BE2C (cell line): Measurements from ENCODE around the gene DIS3L2.

Experiments used
- DNase-seq: peaks from one replicate; pipeline ENCODE4 v3.0.0-alpha.2; 2020
- H3K27me3 ChIP-seq: fragments of 250-450 bp; sonication (Bioruptor Pico); 2 replicates; pipeline ENCODE4 v1.5.1; 2020; ENCODE audit warnings: mild to moderate bottlenecking
- H3K36me3 ChIP-seq: fragments of 250-450 bp; sonication (Bioruptor Pico); 2 replicates; pipeline ENCODE4 v1.5.1; 2020; ENCODE audit warnings: mild to moderate bottlenecking
- H3K4me1 ChIP-seq: fragments of 250-450 bp; sonication (Bioruptor Pico); 2 replicates; pipeline ENCODE4 v1.5.1; 2020
- H3K4me3 ChIP-seq: 2 replicates; pipeline ENCODE4 v1.5.1; 2011; ENCODE audit warnings: low read depth, low read length
- H3K9me3 ChIP-seq: fragments of 250-450 bp; sonication (Bioruptor Pico); 2 replicates; pipeline ENCODE4 v1.5.1; 2020
- TF ChIP-seq, protein P1 (sequence below): IDR thresholded peaks from 2 replicates; pipeline ENCODE4 v1.5.1; 2012; ENCODE audit warnings: mild to moderate bottlenecking, low read depth, low read length

The DIS3L2 gene

DNA sequence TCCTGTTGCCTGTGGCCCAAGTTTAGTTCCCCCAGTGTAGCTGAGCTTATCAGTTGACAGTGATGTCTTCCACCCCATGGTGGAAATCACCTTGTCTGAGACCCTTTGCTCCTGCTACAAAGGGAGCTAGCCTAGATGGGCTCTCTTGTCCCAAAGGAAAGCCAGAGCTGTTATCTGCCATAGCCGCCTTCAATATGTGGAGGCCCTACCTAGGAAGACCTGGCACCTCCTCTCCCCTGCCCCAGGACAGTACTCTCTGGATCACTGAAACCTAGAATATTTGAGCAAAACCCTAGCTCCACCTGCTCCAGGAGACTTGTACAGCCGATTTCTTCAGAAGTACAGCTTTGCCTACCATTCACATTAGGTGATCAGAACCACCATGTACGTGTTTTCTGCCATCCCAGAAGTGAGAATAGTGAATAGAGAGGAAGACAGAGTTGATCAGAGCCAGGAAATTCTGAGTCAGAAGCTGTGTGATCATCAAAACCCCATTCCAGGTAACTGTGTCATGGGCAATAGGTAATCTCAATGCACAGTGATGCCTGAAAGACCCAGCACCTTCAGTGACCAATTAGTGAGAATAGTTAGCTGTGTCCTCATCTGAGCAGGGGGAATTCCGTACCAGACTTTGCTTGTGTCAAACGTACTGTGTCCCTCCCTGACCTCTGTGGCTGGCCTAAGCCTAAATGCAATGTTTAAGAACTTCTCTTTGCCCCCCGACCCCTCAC, 278.6 kb downstream of the DIS3L2 start:
- Histone ChIP-seq H3K27me3 (no peaks in the 10 kb centered on the region), H3K4me1 (no peaks in the 10 kb centered on the region), H3K9me3 (no peaks in the 10 kb centered on the region), H3K36me3 (no peaks in the 10 kb centered on the region), H3K4me3 (no peak overlapping the region)
- TF ChIP-seq, protein P1, sequence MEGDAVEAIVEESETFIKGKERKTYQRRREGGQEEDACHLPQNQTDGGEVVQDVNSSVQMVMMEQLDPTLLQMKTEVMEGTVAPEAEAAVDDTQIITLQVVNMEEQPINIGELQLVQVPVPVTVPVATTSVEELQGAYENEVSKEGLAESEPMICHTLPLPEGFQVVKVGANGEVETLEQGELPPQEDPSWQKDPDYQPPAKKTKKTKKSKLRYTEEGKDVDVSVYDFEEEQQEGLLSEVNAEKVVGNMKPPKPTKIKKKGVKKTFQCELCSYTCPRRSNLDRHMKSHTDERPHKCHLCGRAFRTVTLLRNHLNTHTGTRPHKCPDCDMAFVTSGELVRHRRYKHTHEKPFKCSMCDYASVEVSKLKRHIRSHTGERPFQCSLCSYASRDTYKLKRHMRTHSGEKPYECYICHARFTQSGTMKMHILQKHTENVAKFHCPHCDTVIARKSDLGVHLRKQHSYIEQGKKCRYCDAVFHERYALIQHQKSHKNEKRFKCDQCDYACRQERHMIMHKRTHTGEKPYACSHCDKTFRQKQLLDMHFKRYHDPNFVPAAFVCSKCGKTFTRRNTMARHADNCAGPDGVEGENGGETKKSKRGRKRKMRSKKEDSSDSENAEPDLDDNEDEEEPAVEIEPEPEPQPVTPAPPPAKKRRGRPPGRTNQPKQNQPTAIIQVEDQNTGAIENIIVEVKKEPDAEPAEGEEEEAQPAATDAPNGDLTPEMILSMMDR = no peak
- no peak for DNase-seq

DNA sequence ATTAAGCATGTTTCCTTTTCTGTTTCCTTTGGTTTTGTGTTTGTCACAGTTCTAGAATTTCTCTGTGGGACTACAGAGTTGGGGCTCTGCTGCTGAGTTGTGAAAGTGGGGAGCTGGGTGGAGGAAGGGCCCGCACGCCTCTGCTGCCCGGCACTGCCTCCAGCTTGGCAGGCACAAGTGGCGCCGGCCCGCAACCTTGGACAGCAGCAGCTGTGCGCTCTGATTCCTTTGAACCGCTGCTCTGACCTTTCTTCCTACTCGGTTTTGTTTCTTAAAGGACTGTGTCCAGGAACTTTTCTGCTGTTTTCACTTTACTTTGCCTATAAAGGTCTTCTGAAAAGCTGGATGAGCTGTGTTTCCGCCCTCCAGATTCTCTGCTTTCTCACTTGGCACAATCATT, 279.4 kb downstream of the DIS3L2 start:
- TF ChIP-seq, protein P1 = no peak
- Histone ChIP-seq H3K4me1 (no peaks in the 10 kb centered on the region), H3K4me3 (no peak overlapping the region), H3K9me3 (no peaks in the 10 kb centered on the region), H3K27me3 (no peaks in the 10 kb centered on the region), H3K36me3 (no peaks in the 10 kb centered on the region)
- DNase-seq = no peak

DNA sequence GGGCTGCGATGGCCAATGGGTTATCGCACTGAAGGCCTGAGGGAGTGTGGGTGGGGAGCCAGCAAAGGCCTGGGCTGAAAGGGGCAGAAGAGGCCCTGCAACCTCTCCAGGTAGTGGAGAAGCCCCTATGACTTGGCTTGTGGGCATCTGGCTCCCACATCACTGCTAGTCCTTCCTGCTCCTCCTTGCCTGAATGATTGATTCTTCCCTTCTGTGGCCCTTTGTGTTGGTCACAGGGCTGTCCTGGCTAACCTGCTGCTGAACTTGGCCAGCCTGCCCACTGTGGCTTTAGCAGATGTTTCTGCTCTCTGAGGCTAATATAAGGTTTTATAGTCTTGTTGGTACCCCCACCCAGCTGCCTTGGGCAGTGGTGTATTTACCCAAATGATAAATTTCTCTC, 280.8 kb downstream of the DIS3L2 start:
- H3K9me3 ChIP-seq = no peaks in the 10 kb centered on the region
- H3K4me1 ChIP-seq = no peaks in the 10 kb centered on the region
- H3K27me3 ChIP-seq = no peaks in the 10 kb centered on the region
- no peaks in the 10 kb centered on the region for H3K36me3 ChIP-seq
- TF ChIP-seq, protein P1 = no peak
- no peak for DNase-seq
- no peak overlapping the region for H3K4me3 ChIP-seq

DNA sequence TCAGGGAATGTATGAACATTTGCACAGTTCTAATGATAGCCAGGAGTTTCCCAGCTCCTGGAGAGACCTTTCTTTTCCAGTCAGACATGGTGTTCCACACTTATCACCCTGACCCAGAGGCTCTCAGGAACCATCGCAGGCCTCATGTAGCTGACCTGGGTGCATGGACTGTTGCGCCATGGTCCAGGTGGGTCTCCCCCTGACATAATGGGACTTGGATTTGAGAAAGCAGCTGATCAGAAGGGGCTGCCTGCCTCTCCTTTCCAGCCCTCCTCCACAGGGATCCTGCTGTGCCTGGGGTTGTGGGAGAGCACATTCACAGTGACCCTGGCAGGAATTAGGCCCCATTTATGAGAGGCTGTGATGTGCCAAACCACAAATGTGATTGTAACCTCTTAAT, 283.6 kb downstream of the DIS3L2 start:
- no peaks in the 10 kb centered on the region for H3K27me3 ChIP-seq
- H3K9me3 ChIP-seq = no peaks in the 10 kb centered on the region
- no peak for DNase-seq
- H3K4me3 ChIP-seq = no peak overlapping the region
- 0 out of 2 replicates have a peak, but pooled peaks cover 4% of the 10 kb centered on the region for H3K36me3 ChIP-seq
- no peaks in the 10 kb centered on the region for H3K4me1 ChIP-seq
- TF ChIP-seq, protein P1 = no peak

DNA sequence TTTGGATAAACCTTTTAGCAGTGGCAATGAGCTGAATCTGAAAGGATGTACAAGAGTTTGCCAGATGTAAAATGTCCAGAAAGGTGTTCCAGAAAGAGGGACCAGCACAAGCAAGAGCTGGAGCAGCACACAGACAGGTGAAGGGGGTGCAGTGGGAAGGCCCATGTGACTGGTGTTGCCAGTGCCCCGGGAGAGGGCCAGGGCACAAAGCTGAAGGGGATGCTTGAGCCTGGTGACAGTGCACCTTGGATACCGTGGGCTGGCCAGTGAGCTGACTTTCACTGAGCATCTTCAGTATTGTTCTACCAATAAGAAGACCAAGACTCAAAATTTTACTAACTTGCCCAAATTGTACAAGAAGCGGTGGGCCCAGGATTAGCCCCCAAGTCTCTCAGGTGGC, 284.7 kb downstream of the DIS3L2 start:
- TF ChIP-seq, protein P1 = no peak
- Histone ChIP-seq H3K36me3 (0 out of 2 replicates have a peak, but pooled peaks cover 4% of the 10 kb centered on the region), H3K4me1 (no peaks in the 10 kb centered on the region), H3K9me3 (no peaks in the 10 kb centered on the region), H3K27me3 (no peaks in the 10 kb centered on the region), H3K4me3 (no peak overlapping the region)
- DNase-seq = no peak

DNA sequence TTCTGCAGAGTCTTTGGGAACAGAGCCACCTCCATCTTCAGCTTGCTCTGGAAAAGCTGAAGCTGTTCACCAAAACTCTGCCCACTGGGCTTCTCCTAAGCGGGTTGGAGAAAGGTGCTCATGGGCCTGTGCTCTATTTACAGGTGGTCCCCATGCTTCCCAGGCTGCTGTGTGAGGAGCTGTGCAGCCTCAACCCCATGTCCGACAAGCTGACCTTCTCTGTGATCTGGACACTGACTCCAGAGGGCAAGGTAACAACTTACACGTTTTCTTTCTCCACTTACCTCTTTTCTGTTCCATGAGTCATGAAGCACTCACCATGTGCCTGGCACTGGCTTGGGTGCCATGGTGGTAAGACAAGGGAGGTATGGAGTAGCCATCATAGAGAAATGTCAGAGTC, 287.6 kb downstream of the DIS3L2 start:
- Histone ChIP-seq H3K36me3 (0 out of 2 replicates have a peak, but pooled peaks cover 4% of the 10 kb centered on the region), H3K27me3 (no peaks in the 10 kb centered on the region), H3K9me3 (no peaks in the 10 kb centered on the region), H3K4me1 (no peaks in the 10 kb centered on the region), H3K4me3 (no peak overlapping the region)
- no peak for DNase-seq
- TF ChIP-seq, protein P1 = no peak
